Measurements from ENCODE around the gene MRPL24.

- TF ChIP-seq, protein P1, sequence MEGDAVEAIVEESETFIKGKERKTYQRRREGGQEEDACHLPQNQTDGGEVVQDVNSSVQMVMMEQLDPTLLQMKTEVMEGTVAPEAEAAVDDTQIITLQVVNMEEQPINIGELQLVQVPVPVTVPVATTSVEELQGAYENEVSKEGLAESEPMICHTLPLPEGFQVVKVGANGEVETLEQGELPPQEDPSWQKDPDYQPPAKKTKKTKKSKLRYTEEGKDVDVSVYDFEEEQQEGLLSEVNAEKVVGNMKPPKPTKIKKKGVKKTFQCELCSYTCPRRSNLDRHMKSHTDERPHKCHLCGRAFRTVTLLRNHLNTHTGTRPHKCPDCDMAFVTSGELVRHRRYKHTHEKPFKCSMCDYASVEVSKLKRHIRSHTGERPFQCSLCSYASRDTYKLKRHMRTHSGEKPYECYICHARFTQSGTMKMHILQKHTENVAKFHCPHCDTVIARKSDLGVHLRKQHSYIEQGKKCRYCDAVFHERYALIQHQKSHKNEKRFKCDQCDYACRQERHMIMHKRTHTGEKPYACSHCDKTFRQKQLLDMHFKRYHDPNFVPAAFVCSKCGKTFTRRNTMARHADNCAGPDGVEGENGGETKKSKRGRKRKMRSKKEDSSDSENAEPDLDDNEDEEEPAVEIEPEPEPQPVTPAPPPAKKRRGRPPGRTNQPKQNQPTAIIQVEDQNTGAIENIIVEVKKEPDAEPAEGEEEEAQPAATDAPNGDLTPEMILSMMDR (IDR thresholded peaks at IDR 0.05; ENCODE audit: low read depth, low read length), result no peak
- no peak for TF ChIP-seq EZH2phosphoT487 (IDR thresholded peaks at IDR 0.05; ENCODE audit: low read depth)
These were observed 50.2 kb downstream of the MRPL24 start for GRCh38 chr1:156690675-156691036.
